ENCODE data around the gene TMEM86A.

- TF ChIP-seq CTCF (conservative IDR thresholded peaks at IDR 0.05; ENCODE audit: low read depth, low read length) (no peak), POLR2A (IDR thresholded peaks at IDR 0.05; ENCODE audit: low read depth, low read length) (no peak), BHLHE40 (IDR thresholded peaks at IDR 0.05; ENCODE audit: low read depth, low read length) (no peak), MAFK (IDR thresholded peaks at IDR 0.05; ENCODE audit: low read depth, low read length) (no peak), RAD21 (IDR thresholded peaks at IDR 0.05; ENCODE audit: low read length) (no peak), ELK1 (IDR thresholded peaks at IDR 0.05; ENCODE audit: borderline replicate concordance, low read depth, low read length) (no peak), SMC3 (IDR thresholded peaks at IDR 0.05; ENCODE audit: low read depth, low read length) (no peak), USF2 (IDR thresholded peaks at IDR 0.05; ENCODE audit: low read depth, low read length) (no peak), MAZ (IDR thresholded peaks at IDR 0.05; ENCODE audit: borderline replicate concordance, low read depth, low read length) (no peak), FOS (IDR thresholded peaks at IDR 0.05; ENCODE audit: low read depth, low read length) (no peak), RFX5 (IDR thresholded peaks at IDR 0.05; ENCODE audit: low read depth, low read length) (no peak)
Observed at GRCh38 chr11:18731441-18731840, 32.9 kb downstream of the TMEM86A start.

All from IMR-90 (cell line).